HG03097 (cell line): ENCODE data around the gene TMEM219.
A peak's percentile ranks its signal among the peaks of the same experiment; 100 is the strongest.
"Not testable (repeated sequence)": the region's sequence is repeated elsewhere in the genome, so short reads cannot be mapped to it uniquely, and the experiment has no call there.

Experiments
- ATAC-seq: cut with Tn5 transposase; IDR thresholded peaks from one replicate; pipeline ENCODE4 v1.9.1; 2021; ENCODE audit not compliant: unreplicated experiment, low FRiP score

The TMEM219 gene

GRCh38 chr16:29950806-29951461, 10.9 kb upstream of the TMEM219 start:
- no peak for ATAC-seq

- ATAC-seq: no peak
Measured at GRCh38 chr16:29951625-29952365, 10.1 kb upstream of the TMEM219 start.

- no peak for ATAC-seq
Measured at GRCh38 chr16:29958756-29959155, 3.1 kb upstream of the TMEM219 start.

- no peak for ATAC-seq
Measured at GRCh38 chr16:29959293-29959692, 2.6 kb upstream of the TMEM219 start.

- ATAC-seq: not testable (repeated sequence)
Measured at GRCh38 chr16:29959821-29960220, 2.1 kb upstream of the TMEM219 start.

- ATAC-seq: no peak
Measured at GRCh38 chr16:29961127-29961478, 776 bp upstream of the TMEM219 start.

GRCh38 chr16:29962344-29962994, 590 bp downstream of the TMEM219 start:
- ATAC-seq: peak; percentile 6

GRCh38 chr16:29963021-29963743, 1.3 kb downstream of the TMEM219 start:
- ATAC-seq: no peak

GRCh38 chr16:29968205-29968604, 6.3 kb downstream of the TMEM219 start:
- ATAC-seq: no peak

- no peak for ATAC-seq
Measured at GRCh38 chr16:29971304-29971703, 9.4 kb downstream of the TMEM219 start.

- no peak for ATAC-seq
Measured at GRCh38 chr16:29972500-29972899, 10.6 kb downstream of the TMEM219 start.

GRCh38 chr16:29972992-29973383, 11.1 kb downstream of the TMEM219 start:
- no peak for ATAC-seq

GRCh38 chr16:29973384-29974246, 11.7 kb downstream of the TMEM219 start, which contains the start of gene TAOK2:
Gene TAOK2, plus strand, starts transcription at chr16:29973868. Its CDS starts 3,905 bp downstream, at chr16:29977773.
- peak; percentile 86 for ATAC-seq

GRCh38 chr16:29974291-29975133, 12.6 kb downstream of the TMEM219 start:
- peak; percentile 5 for ATAC-seq

GRCh38 chr16:29975134-29975538, 13.3 kb downstream of the TMEM219 start:
- ATAC-seq: no peak

GRCh38 chr16:29975811-29976511, 14.1 kb downstream of the TMEM219 start:
- no peak for ATAC-seq

- ATAC-seq: no peak
Measured at GRCh38 chr16:29977063-29977825, 15.4 kb downstream of the TMEM219 start.

GRCh38 chr16:29978081-29978480, 16.2 kb downstream of the TMEM219 start:
- ATAC-seq: no peak
